Measurements from ENCODE around the gene PLIN1.

DNA sequence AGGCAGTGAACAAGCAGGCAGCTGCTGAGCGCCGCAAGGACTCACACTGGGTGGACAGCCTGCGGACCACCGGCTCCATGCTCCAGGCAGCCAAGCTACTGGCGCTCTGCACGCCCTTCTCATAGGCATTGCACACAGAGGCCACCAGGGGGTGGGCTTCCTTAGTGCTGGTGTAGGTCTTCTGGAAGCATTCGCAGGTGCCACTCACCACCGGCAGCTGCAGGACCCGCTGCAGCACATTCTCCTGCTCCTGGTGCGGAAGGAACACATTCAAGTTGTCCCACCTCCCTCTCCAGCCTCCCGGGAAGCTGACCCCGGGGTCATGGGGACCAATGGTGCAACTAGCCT is 6.0 kb downstream of the PLIN1 start:
- no peak for TF ChIP-seq EZH2 (IDR thresholded peaks at IDR 0.05; ENCODE audit: borderline replicate concordance, low read length)
- TF ChIP-seq, protein P1, sequence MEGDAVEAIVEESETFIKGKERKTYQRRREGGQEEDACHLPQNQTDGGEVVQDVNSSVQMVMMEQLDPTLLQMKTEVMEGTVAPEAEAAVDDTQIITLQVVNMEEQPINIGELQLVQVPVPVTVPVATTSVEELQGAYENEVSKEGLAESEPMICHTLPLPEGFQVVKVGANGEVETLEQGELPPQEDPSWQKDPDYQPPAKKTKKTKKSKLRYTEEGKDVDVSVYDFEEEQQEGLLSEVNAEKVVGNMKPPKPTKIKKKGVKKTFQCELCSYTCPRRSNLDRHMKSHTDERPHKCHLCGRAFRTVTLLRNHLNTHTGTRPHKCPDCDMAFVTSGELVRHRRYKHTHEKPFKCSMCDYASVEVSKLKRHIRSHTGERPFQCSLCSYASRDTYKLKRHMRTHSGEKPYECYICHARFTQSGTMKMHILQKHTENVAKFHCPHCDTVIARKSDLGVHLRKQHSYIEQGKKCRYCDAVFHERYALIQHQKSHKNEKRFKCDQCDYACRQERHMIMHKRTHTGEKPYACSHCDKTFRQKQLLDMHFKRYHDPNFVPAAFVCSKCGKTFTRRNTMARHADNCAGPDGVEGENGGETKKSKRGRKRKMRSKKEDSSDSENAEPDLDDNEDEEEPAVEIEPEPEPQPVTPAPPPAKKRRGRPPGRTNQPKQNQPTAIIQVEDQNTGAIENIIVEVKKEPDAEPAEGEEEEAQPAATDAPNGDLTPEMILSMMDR (IDR thresholded peaks at IDR 0.05; ENCODE audit: low read length): peak; percentile 66
